ENCODE results near the gene NIPA2. TPM values are rescaled to one million over a fixed set of nuclear protein-coding genes. Genes with fewer than 3 reads are reported as not detected.

The NIPA2 gene
- total and polyA plus RNA-seq, 3 experiments from 2014 or later: 55.4 to 112 (median 102) TPM

DNA sequence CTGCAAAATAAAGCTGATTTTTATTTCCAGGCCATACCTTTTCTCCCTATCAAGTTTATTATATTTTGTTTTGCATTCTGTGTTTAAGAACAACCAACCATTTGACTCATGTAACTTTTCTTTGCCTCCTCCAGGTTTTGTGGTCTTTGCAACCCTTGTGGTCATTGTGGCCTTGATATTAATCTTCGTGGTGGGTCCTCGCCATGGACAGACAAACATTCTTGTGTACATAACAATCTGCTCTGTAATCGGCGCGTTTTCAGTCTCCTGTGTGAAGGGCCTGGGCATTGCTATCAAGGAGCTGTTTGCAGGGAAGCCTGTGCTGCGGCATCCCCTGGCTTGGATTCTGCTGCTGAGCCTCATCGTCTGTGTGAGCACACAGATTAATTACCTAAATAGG lies 27.6 kb downstream of the NIPA2 start:
- ChIA-PET CTCF (interaction anchor here (1.5 kb wide), 1 partner anchor 10 kb away, joined by 4 read pairs; no protein-coding TSS in a partner anchor), POLR2A (no interaction called here)
- Mint-ChIP-seq H3K27me3 (no peaks in the 10 kb centered on the region), H3K4me3 (no peak overlapping the region), H3K4me1 (peaks cover 9 to 14% (median 12%) of the 10 kb centered on the region in 3 donors), H3K9me3 (no peaks in the 10 kb centered on the region), H3K36me3 (peaks cover 0 to 81% (median 33%) of the 10 kb centered on the region in 3 donors), H3K27ac (peak overlapping the region in 4 of 8 donors; percentile 0 to 62 (median 30))
- H3K9me3 ChIP-seq (ENCODE audit: low read length): no peaks in the 10 kb centered on the region
- no peaks in the 10 kb centered on the region for H3K27me3 ChIP-seq (ENCODE audit: insufficient read depth, low read length, poor library complexity, severe bottlenecking)
- peaks cover 37% of the 10 kb centered on the region for H3K36me3 ChIP-seq (ENCODE audit: insufficient read depth, low read length)
- no peak for DNase-seq
- H3K27ac ChIP-seq (ENCODE audit: low read depth, low read length): no peak overlapping the region
- H3K4me1 ChIP-seq (ENCODE audit: insufficient read depth, low read length): no peaks in the 10 kb centered on the region
- no peak overlapping the region for H3K4me3 ChIP-seq (ENCODE audit: low read length)

DNA sequence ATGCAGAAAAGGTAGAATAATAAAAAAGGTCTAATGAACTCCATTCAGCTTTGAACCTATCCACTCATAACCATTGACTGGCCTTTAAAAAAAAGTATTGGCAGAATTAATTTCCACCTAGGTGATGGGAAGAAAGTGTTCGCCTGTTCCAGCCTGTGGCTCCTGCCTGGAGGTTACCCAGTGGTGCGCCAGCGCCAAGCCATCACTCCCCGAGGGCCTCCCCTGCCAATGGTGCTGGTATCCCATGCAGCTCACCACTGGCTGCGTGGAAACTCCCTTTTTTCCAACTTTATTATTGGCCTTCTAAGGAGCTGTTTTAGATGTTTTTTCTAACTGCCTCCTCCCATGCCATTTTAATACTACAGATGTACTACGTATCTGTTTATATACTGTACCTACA lies 29.4 kb downstream of the NIPA2 start:
- Histone ChIP-seq H3K4me1 (ENCODE audit: insufficient read depth, low read length) (no peaks in the 10 kb centered on the region), H3K27ac (ENCODE audit: low read depth, low read length) (no peak overlapping the region), H3K36me3 (ENCODE audit: insufficient read depth, low read length) (peaks cover 32% of the 10 kb centered on the region), H3K4me3 (ENCODE audit: low read length) (no peak overlapping the region), H3K9me3 (ENCODE audit: low read length) (no peaks in the 10 kb centered on the region), H3K27me3 (ENCODE audit: insufficient read depth, low read length, poor library complexity, severe bottlenecking) (no peaks in the 10 kb centered on the region)
- Mint-ChIP-seq H3K9me3 (peaks cover 0 to 2% (median 0%) of the 10 kb centered on the region in 5 donors), H3K36me3 (peaks cover 0 to 68% (median 24%) of the 10 kb centered on the region in 3 donors), H3K4me1 (peaks cover 4 to 8% (median 6%) of the 10 kb centered on the region in 3 donors), H3K27me3 (no peaks in the 10 kb centered on the region), H3K27ac (peak overlapping the region in 2 of 8 donors; percentile 6 to 26), H3K4me3 (no peak overlapping the region)
- POLR2A ChIA-PET: interaction anchor here (0.5 kb wide), 1 partner anchor 109 kb away, joined by 3 read pairs; no protein-coding TSS in a partner anchor
- CTCF ChIA-PET: interaction anchor here (0.6 kb wide), 1 partner anchor 67 kb away, joined by 3 read pairs; no protein-coding TSS in a partner anchor
- no peak for DNase-seq

DNA sequence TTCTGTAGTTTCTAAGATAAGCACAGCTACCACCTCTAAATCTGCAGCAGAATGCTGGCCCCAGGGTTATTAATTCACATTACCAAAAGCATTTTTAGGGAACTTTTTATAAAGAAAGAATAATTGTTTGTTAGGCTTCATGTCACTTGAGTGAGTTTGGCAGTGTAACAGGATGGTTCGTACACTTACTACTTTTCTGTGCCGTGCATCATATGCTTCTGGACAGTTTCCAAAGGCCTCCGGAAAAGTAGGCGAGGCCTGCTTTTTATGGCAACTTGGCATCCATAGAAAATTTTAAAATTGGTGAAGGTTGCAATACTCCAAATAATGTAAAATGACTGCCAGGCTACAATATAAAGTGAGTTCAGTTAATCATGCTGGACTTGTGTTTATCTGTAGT lies 30.0 kb downstream of the NIPA2 start:
- H3K36me3 Mint-ChIP-seq: peaks cover 0 to 62% (median 23%) of the 10 kb centered on the region in 3 donors
- ChIA-PET POLR2A (no interaction called here), CTCF (no interaction called here)

DNA sequence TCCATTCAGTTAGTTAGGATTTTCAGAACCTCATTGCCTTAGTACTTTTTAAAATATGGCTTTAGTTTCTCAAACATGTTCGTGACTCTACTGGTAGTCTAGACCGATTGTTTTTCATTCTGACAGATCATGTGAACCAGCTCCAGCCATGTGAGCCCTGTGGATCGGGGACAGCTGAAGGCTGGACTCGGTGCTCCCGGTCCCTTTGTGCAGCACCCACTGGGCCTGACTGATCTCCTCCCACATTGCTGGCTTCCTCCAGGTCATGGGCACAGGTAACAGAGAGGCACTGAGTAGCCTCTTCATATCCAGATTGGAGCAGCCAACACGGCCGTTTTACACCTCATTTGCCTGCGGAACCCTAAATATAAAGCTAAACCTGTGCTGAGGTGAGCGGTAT lies 30.5 kb downstream of the NIPA2 start:
- H3K27ac ChIP-seq (ENCODE audit: low read depth, low read length): no peak overlapping the region
- H3K4me3 Mint-ChIP-seq: no peak overlapping the region
- H3K9me3 ChIP-seq (ENCODE audit: low read length): no peaks in the 10 kb centered on the region
- no peaks in the 10 kb centered on the region for H3K27me3 ChIP-seq (ENCODE audit: insufficient read depth, low read length, poor library complexity, severe bottlenecking)
- CTCF ChIA-PET: no interaction called here
- peak overlapping the region in 2 of 8 donors; percentile 0 to 56 for H3K27ac Mint-ChIP-seq
- H3K36me3 Mint-ChIP-seq: peaks cover 0 to 57% (median 19%) of the 10 kb centered on the region in 3 donors
- H3K36me3 ChIP-seq (ENCODE audit: insufficient read depth, low read length): peaks cover 29% of the 10 kb centered on the region
- no peaks in the 10 kb centered on the region for H3K4me1 ChIP-seq (ENCODE audit: insufficient read depth, low read length)
- H3K4me1 Mint-ChIP-seq: peaks cover 0 to 6% (median 3%) of the 10 kb centered on the region in 3 donors
- no peak overlapping the region for H3K4me3 ChIP-seq (ENCODE audit: low read length)
- POLR2A ChIA-PET: no interaction called here
- no peaks in the 10 kb centered on the region for H3K27me3 Mint-ChIP-seq
- peaks cover 0 to 2% (median 0%) of the 10 kb centered on the region in 5 donors for H3K9me3 Mint-ChIP-seq
- DNase-seq: no peak

More for the DNA sequence above, 30.0 kb downstream of the NIPA2 start:
- Mint-ChIP-seq H3K27ac (peak overlapping the region in 1 of 8 donors; percentile 5), H3K27me3 (no peaks in the 10 kb centered on the region), H3K4me3 (no peak overlapping the region), H3K4me1 (peaks cover 3 to 6% (median 6%) of the 10 kb centered on the region in 3 donors), H3K9me3 (peaks cover 0 to 2% (median 0%) of the 10 kb centered on the region in 5 donors)
- no peaks in the 10 kb centered on the region for H3K9me3 ChIP-seq (ENCODE audit: low read length)
- DNase-seq: no peak
- H3K4me3 ChIP-seq (ENCODE audit: low read length): no peak overlapping the region
- H3K36me3 ChIP-seq (ENCODE audit: insufficient read depth, low read length): peaks cover 31% of the 10 kb centered on the region
- H3K27me3 ChIP-seq (ENCODE audit: insufficient read depth, low read length, poor library complexity, severe bottlenecking): no peaks in the 10 kb centered on the region
- H3K27ac ChIP-seq (ENCODE audit: low read depth, low read length): no peak overlapping the region
- H3K4me1 ChIP-seq (ENCODE audit: insufficient read depth, low read length): no peaks in the 10 kb centered on the region

DNA sequence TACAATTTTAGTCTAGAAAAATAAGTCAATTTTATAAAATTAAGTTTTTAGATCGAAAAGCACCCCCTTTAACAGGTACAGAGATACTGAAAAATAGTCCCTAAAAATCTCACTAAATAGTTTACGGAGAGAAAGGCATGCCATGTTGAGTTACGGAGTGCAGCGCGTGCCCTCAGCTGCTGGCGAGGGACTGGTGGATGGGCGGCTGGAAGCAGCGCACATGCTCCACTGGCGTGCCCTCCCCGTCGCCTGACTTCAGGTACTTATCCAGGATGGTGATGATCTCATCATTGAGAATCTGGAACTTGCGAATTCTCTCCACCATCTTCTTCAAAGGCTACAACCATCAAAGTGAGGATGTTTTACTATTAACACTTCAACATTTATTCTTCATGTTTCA lies 31.4 kb downstream of the NIPA2 start:
- Histone ChIP-seq H3K4me3 (ENCODE audit: low read length) (no peak overlapping the region), H3K4me1 (ENCODE audit: insufficient read depth, low read length) (no peaks in the 10 kb centered on the region), H3K27ac (ENCODE audit: low read depth, low read length) (no peak overlapping the region), H3K36me3 (ENCODE audit: insufficient read depth, low read length) (peaks cover 23% of the 10 kb centered on the region), H3K9me3 (ENCODE audit: low read length) (no peaks in the 10 kb centered on the region), H3K27me3 (ENCODE audit: insufficient read depth, low read length, poor library complexity, severe bottlenecking) (no peaks in the 10 kb centered on the region)
- no peak overlapping the region for H3K27ac Mint-ChIP-seq
- no peak overlapping the region for H3K4me3 Mint-ChIP-seq
- peaks cover 0 to 49% (median 15%) of the 10 kb centered on the region in 3 donors for H3K36me3 Mint-ChIP-seq
- peaks cover 0 to 6% (median 3%) of the 10 kb centered on the region in 3 donors for H3K4me1 Mint-ChIP-seq
- no peak for DNase-seq
- ChIA-PET POLR2A (no interaction called here), CTCF (no interaction called here)
- H3K9me3 Mint-ChIP-seq: peaks cover 0 to 2% (median 0%) of the 10 kb centered on the region in 5 donors
- no peaks in the 10 kb centered on the region for H3K27me3 Mint-ChIP-seq

DNA sequence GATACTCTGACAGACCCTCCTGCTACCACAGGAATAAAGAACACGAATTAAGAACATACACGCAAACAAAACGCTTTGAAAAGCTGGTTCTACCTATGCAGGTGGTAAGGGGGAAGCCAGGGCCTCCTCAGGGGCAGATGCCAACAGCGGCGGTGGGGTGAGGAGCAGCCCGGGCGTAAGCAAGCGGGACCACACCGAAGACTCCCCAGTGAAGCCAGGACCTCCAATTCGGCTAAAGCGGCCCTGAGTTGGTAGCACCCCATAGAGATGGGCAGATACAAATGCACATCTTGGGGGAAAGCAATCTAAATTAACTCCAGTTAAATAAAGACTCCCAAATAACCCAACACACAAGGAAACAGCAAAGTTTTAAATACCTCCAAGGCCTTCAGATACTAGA lies 32.4 kb downstream of the NIPA2 start:
- Mint-ChIP-seq H3K9me3 (peaks cover 0 to 2% (median 0%) of the 10 kb centered on the region in 5 donors), H3K36me3 (peaks cover 2 to 43% (median 14%) of the 10 kb centered on the region in 3 donors), H3K27me3 (no peaks in the 10 kb centered on the region), H3K4me3 (no peak overlapping the region), H3K27ac (peak overlapping the region in 3 of 8 donors; percentile 47 to 73 (median 49)), H3K4me1 (peaks cover 0 to 3% (median under 1%) of the 10 kb centered on the region in 3 donors)
- Histone ChIP-seq H3K9me3 (ENCODE audit: low read length) (no peaks in the 10 kb centered on the region), H3K36me3 (ENCODE audit: insufficient read depth, low read length) (peaks cover 17% of the 10 kb centered on the region), H3K27ac (ENCODE audit: low read depth, low read length) (no peak overlapping the region), H3K4me3 (ENCODE audit: low read length) (no peak overlapping the region), H3K4me1 (ENCODE audit: insufficient read depth, low read length) (no peaks in the 10 kb centered on the region), H3K27me3 (ENCODE audit: insufficient read depth, low read length, poor library complexity, severe bottlenecking) (no peaks in the 10 kb centered on the region)
- no peak for DNase-seq
- ChIA-PET POLR2A (no interaction called here), CTCF (no interaction called here)

DNA sequence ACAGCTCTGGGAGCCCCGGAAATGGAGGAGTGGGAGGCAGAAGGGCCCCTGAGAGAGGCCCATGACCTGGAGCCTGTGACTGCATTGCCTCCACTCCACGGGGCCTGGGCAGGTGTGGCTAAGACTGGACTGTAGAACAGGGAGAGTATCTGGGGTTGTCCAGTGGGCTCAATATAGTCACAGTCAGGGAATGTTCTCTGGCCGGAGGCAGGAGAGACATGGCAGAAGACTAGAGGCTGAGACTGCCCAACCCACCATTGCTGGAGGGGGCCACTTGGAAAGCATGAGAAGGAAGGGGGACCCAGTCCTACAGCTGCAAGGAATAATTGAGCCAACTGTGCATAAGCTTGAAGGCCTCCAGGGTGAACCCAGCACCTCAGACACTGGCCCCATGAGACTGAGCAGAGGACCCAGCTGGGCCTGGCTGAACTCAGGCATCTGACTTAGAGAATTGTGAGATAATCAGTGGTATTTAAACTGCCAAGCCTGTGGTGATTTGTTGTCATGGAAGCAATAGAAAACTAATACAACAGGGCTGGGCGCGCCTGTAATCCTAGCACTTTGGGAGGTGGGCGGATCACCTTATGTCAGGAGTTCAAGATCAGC lies 33.1 kb downstream of the NIPA2 start:
- H3K9me3 ChIP-seq (ENCODE audit: low read length): no peaks in the 10 kb centered on the region
- ChIA-PET CTCF (no interaction called here), POLR2A (no interaction called here)
- H3K27ac Mint-ChIP-seq: peak overlapping the region in 3 of 8 donors; percentile 29 to 49 (median 47)
- peaks cover 10% of the 10 kb centered on the region for H3K36me3 ChIP-seq (ENCODE audit: insufficient read depth, low read length)
- peaks cover 7 to 38% (median 8%) of the 10 kb centered on the region in 3 donors for H3K36me3 Mint-ChIP-seq
- no peak overlapping the region for H3K4me3 ChIP-seq (ENCODE audit: low read length)
- DNase-seq: no peak
- H3K4me1 ChIP-seq (ENCODE audit: insufficient read depth, low read length): no peaks in the 10 kb centered on the region
- no peaks in the 10 kb centered on the region for H3K27me3 ChIP-seq (ENCODE audit: insufficient read depth, low read length, poor library complexity, severe bottlenecking)
- H3K4me3 Mint-ChIP-seq: no peak overlapping the region
- peaks cover 0 to 2% (median 0%) of the 10 kb centered on the region in 5 donors for H3K9me3 Mint-ChIP-seq
- H3K27ac ChIP-seq (ENCODE audit: low read depth, low read length): no peak overlapping the region
- H3K4me1 Mint-ChIP-seq: no peaks in the 10 kb centered on the region
- H3K27me3 Mint-ChIP-seq: no peaks in the 10 kb centered on the region

DNA sequence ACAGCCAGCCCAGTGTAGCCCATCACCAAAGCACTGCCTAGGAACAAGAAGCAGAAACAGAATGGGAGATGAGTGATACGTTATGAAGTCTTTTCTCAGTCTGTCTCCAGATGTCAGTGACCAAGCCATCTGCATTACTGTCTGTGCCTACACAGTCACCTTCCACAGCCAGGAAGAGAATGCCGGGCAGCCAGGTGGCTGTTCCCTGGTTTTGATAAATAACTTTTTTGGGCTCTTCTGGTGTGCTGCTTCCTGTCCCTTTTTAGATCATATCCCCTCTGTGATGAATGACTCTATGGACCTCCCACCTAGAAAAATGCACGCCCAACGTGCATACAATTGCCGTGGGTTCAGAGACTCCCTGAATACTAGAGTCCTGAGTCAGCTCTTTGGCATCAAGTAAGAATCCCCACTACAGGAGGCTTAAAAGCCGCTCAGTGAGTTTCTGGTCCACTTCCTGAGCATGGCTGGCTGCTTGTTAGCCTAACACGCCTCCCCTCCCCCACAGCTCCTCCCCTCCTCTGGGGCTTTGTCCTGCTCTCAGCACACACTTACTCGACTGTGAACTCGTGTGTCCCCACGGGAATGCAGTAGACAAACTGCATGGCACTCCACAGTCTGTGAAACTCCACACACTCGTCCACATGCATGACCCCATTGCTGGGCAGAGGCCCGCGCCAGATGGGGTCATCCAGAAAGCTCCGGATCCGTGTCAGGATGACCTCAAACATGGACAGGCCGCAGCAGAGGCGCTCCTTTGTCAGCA lies 34.7 kb downstream of the NIPA2 start:
- POLR2A ChIA-PET: no interaction called here
- H3K4me1 ChIP-seq (ENCODE audit: insufficient read depth, low read length): no peaks in the 10 kb centered on the region
- peaks cover 0 to 2% (median 0%) of the 10 kb centered on the region in 5 donors for H3K9me3 Mint-ChIP-seq
- H3K4me3 ChIP-seq (ENCODE audit: low read length): no peak overlapping the region
- peaks cover 0 to 2% of the 10 kb centered on the region in 2 donors for H3K27me3 Mint-ChIP-seq
- no peaks in the 10 kb centered on the region for H3K36me3 ChIP-seq (ENCODE audit: insufficient read depth, low read length)
- H3K9me3 ChIP-seq (ENCODE audit: low read length): no peaks in the 10 kb centered on the region
- H3K27me3 ChIP-seq (ENCODE audit: insufficient read depth, low read length, poor library complexity, severe bottlenecking): no peaks in the 10 kb centered on the region
- CTCF ChIA-PET: no interaction called here
- peak overlapping the region in 1 of 8 donors; percentile 33 for H3K27ac Mint-ChIP-seq
- no peak overlapping the region for H3K27ac ChIP-seq (ENCODE audit: low read depth, low read length)
- peaks cover 5 to 26% (median 9%) of the 10 kb centered on the region in 3 donors for H3K36me3 Mint-ChIP-seq
- H3K4me3 Mint-ChIP-seq: no peak overlapping the region
- no peak for DNase-seq
- no peaks in the 10 kb centered on the region for H3K4me1 Mint-ChIP-seq

Data from CD8-positive, alpha-beta memory T cell (primary cell).